Left renal pelvis (tissue), 4 donors: Measurements from ENCODE around the gene VPS36. TPM values are rescaled to one million over a fixed set of nuclear protein-coding genes. Genes with fewer than 3 reads are reported as not detected.
A peak's percentile ranks its signal among the peaks of the same experiment; 100 is the strongest.
"Not testable (repeated sequence)": the region's sequence is repeated elsewhere in the genome, so short reads cannot be mapped to it uniquely, and the experiment has no call there.

Source experiments
- DNase-seq, 4 donors: peaks; one replicate each; pipeline ENCODE4 v3.0.0-alpha.2; 2013; ENCODE audit warnings: low read depth in 4 of 4, low spot score in 3 of 4
- polyA plus RNA-seq, 4 donors: library from polyadenylated mRNA; unstranded; fragments of 120-200 nt; gene quantifications; one replicate each; pipeline ENCODE4 v1.2.1, GENCODE V29; 2013; ENCODE audit not compliant: insufficient read length in 4 of 4

Gene VPS36
- polyA plus RNA-seq, 4 donors: 42.0 to 63.5 (median 55.4) TPM

DNA sequence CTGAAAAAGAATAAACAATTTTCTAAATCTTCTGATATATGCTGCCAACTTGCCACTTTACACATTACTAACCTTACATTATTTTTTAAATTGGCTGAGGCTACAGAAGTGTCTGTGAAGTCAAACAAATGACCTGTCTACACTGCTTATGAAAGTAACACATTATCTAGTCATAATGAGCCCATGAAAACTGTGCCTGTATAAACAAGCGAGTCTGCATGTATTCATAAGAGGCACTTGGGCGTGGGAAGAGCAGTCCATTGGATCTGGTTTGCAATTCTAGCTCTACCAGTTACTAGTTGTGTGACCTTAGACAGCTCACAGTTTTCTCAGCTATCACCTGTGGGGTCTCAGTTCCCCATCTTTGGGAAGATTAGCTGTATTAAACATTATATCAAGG, 3.1 kb downstream of the VPS36 start:
- DNase-seq: no peak

DNA sequence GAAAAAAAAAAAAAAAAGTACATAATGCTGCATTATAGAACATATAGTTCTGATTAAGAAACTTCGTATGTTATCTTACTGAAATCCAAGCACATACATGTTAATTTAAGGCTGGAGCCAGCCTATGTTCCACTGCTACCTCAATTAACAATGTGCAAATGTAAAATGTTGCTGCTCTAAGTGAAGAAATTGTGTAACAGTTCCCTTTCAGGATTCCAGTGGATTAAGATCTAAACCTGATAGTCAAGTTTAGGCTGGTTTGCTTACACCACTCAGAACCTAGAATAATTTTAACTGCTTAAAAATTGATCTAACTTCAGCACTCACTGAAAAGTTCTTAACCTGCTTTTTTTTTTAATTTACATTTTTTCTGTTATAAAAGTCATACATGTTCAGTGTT, 4.2 kb downstream of the VPS36 start:
- DNase-seq: no peak

DNA sequence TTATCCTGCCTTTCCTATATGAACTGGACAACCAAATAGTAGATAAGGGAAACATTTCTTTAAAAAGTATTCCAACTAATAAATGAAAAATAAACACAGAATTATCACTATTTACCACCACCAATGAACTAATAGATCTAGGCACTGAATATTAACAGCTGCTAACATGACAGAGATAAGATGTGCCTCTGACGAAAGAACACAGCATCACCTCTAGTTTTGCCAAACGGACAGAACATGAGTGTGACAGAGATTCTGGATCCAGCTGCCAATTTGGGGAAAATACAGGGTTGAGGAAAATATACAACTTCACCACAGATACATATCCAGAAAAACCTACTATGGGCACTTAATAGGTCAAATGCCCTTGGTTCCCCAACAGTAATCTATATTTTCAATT, 18.0 kb downstream of the VPS36 start:
- no peak for DNase-seq

DNA sequence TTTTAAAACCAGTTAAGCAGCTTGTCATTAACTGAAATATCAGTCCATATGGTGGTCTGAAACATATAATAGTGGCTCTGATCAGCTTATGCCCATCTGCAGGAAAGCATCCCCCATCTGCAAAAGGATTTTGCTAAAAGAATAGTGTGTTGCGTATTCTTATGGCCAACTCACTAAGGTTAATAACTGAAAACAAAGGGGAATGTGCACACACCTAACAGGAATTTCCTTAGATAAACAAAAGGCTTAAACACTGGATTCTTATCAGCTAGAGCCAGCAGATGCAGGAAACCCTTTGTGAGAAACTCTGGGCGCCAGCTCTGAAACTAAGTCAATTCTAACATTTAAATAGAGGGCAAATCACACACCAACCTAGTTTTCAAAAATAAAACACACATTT, 22.1 kb downstream of the VPS36 start:
- DNase-seq: no peak

DNA sequence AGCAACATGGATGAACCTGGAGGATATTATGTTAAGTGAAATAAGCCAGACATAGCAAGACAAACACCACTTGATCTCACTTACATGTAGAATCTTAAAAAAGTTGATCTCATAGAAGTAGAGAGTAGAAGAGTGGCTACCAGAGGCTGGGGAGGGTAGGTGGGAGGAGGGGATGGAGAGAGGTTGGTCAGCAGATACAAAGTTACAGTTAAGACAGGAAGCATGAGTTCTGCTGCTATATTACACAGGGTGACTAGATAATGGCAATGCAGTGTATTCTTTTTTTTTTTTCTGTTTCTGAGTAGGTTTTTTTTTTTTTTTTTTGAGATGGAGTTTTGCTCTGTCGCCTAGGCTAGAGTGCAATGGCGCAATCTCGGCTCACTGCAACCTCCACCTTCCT, 29.2 kb downstream of the VPS36 start:
- DNase-seq: no peak

DNA sequence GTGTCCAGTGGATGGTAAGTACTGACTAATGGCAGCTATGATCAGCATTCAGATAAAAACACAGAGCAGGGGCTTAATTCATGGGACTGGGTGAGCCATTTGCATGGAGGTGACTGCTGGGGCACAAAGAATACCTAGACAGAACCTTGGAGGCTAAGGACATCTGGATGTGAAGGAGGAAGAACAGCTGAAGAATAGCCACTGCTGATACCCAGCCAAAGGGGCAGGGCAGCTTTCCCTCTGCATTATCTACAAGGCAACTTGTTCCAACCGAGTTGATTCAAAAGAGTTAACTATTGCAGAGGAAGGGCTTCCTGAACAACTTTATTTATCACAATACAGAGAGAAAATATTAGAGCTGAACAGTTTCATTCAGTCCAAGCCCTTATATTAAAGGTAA, 31.4 kb downstream of the VPS36 start:
- DNase-seq: no peak

DNA sequence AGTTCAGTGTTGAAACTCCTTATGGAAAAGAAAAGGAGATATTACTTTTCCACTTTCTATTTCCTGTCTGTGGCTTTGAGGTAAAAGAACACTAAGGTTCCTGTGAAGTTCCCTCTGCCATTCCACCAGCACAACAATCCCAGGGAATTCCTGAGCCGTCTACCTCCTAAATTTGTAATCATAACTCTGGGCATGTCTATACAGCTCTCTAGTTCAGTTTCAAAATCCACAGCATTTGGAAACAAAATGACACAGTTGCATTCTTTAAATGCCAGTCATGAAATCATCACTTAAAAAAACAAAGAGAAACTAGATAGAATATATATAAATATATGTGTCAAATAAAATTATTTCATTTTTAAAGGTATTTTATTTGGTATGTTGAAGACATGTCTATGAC, 35.5 kb downstream of the VPS36 start:
- DNase-seq: no peak

DNA sequence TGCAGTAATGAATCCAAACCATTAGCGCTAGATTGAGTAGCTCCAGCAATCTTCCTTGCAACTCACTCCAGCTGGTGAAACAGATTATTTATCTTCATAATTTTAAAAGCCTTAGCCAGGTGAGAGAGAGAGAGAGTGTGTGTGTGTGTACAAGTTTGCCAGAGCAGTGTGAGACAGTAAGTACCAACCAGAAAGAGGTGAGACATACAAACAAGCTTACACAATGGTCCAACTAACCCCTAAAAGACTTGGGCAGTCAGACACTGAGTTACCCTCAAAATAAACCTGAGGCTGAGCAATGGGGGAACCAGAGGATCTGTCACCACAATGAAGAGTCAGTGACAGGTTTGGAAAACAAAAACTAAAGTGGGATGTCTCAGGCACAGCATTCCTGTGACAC, 36.4 kb downstream of the VPS36 start:
- DNase-seq: no peak

DNA sequence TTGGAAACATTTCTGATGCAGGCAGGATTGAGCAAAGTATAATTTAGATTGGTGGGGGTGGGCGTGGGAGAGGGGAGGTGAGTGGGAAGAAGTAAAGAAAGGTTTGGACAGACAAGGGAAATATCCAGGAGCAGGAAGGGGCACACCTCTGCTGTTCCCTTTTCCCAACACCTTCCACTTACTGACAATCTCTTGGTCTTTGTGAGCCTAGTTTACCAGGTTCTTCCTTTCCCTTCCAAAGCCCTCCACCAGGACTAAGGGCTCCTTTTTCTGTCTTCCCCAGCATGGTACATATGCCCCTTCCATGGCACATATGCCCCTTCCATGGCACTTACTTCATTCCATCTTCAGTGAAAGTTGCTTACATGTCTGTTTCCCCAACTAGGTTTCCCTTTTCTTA, 38.3 kb downstream of the VPS36 start:
- no peak for DNase-seq

DNA sequence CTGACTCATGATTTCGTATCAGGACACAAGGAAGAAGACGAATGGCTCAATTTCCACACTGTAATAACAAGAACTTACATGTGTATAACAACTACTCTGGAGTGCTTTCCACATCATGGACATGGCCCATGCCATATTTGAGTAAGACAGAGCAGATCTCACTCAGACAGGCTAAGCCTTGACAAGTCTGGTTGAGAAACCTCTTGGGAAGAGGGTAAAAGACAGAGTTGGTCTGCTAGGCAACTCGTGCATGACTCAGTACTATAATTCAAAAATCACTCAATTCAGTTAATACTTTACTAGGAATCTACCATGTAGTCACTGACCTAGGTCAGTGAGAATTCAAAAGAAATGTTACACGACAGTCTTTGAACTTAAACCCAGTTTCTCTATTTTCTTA, 38.8 kb downstream of the VPS36 start:
- no peak for DNase-seq

DNA sequence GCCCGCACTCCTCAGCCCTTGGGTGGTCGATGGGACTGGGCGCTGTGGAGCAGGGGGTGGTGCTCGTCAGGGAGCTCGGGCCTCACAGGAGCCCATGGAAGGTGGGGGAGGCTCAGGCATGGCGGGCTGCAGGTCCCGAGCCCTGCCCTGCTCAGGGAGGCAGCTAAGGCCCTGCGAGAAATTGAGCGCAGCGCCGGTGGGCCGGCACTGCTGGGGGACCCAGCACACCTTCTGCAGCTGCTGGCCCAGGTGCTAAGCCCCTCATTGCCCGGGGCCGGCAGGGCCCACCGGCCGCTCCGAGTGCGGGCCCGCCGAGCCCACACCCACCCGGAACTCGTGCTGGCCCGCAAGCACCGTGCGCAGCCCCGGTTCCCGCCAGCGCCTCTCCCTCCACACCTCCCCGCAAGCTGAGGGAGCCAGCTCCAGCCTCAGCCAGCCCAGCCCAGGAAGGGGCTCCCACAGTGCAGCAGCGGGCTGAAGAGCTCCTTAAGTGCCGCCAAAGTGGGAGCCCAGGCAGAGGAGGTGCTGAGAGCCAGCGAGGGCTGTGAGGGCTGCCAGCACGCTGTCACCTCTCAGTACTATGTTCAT, 42.3 kb downstream of the VPS36 start:
- DNase-seq: not testable (repeated sequence)

DNA sequence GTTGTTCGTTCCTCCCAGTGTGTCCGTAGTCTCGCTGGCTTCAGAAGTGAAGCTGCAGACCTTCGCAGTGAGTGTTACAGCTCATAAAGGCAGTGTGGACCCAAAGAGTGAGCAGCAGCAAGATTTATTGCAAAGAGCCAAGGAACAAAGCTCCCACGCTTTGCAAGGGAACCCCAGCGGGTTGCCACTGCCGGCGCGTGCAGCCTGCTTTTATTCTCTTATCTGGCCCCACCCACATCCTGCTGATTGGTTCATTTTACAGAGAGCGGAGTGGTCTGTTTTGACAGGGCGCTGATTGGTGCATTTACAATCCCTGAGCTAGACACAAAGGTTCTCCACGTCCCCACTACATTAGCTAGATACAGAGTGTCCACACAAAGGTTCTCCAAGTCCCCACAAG, 43.0 kb downstream of the VPS36 start:
- DNase-seq: not testable (repeated sequence)

DNA sequence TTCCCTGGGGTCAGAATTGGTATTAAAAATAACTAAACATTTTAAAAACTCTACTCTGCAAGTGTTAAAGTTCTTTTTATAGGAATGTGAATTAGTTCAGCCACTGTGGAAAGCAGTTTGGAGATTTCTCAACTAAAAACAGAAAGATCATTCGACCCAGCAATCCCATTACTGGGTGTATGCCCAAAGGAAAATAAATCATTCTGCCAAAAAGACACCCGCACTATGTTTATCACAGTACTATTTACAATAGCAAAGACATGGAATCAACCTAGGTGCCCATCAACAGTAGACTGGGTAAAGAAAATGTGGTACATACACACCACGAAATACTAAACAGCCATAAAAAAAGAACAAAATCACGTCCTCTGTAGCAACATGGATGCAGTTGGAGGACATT, 43.8 kb downstream of the VPS36 start:
- no peak for DNase-seq

DNA sequence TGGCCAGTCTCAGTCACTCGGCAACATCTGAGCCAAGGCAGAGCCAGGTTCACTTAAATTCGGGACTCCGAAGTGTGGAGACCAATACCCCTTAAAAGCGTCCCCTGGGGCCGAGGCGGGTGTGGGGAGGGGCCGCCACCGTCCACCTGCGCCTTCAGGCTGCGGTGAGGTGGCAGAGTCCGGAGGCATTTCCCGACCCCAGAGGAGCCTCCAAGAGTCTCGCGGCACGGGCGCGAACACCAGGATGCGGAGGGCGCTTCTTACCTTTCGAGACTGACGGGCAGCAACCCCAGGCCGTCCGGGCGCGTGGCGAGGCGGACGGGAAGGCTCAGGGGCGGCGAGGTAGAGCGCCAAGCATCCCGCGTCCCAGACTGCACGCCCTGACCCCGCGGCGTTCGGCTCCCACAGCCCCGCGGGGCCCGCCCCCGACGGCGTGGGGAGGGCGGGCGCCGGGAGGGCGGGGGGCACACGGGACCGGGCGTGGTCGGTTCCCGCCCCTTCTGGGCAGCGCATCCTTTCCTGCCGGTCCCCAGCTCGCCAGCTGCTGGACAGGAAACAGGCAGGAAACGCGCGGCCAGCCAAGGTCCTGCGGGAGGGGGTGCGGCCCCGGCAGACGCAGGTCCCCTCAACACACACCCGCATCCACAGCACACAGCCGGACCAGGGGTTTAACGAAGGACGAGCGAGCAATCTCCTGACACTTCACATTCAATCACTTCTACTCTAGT, 44.5 kb downstream of the VPS36 start, which contains the start of gene THSD1:
TSS of gene THSD1 (minus strand) at position 406 of the 728 bp plus-strand sequence. CDS start 3,572 bp downstream, outside the sequence.
- peak in 1 of 4 donors; percentile 15 for DNase-seq

DNA sequence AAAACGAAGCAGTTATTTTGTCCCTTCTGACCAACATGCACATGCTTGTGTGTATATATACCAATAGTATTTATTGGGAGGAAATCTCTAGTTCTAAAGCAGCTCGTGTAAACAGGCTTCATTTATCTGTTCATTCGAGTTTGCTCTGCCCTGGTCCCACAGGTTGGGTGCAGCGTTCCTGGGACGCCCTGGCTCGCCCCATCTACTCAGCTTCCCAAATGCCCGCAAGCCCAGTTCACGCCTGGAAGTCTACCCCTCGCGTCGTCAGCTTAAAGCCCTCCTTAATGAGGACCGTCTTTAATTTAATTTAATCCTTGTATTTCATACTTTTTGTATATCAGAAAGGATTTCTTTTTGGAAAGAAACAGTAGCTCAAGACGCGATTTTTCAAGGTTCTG, 45.1 kb downstream of the VPS36 start:
- DNase-seq: no peak

DNA sequence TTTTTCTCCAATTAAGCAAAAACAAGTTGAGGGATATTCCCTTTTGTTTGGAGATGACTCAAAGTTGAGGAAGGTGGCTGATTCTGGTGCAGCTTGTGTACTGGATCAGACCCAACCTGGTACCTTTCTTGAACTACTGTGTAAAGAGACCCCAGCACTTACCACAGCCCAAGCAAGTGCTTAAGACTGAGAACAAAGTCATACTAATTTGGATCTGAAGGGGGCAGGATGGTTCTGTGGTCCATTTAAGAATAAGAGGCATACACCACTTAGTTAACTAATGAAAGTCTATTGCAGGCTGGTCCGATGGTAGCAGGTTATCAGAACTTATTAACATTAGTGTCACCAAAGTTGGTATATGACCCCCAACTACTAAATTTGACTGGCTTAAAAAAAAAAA, 50.7 kb downstream of the VPS36 start:
- DNase-seq: no peak

DNA sequence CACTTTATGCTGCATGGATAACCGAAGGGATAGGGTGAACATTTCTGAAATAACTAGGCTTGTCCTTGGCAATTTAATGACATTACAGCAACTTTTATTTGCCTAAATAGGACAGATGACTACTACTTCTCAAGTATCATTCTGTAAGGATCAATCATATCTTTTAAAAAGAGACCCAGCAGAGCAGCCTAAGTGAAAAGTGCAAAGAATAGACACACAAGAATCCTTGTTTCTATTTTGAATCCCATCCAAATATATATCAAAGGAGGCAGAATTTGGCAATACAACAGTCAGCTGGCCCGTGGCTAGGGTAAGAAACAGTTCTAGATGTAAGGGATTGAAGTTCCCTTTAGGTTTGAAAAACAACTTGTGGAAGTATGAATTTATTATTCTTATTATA, 51.4 kb downstream of the VPS36 start:
- no peak for DNase-seq

DNA sequence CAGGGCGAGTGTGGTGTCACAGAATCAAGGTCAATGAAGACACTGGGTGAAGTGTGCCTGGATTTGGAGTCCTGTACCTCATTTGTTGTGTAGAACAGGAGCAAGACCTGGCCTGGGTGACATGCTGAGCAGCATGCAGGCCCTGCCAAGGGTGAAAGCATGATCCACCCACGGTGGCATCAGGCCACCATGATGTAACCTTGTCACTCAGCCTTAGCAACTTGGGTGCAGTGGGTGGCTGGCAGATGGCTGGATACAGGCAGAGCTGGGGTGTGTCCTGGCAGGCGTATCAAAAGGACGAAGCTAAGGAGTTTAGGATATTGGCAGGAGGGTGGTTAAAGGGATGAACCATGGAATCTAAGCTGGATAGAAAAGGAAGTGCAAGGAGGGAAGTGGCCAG, 54.7 kb downstream of the VPS36 start:
- no peak for DNase-seq

DNA sequence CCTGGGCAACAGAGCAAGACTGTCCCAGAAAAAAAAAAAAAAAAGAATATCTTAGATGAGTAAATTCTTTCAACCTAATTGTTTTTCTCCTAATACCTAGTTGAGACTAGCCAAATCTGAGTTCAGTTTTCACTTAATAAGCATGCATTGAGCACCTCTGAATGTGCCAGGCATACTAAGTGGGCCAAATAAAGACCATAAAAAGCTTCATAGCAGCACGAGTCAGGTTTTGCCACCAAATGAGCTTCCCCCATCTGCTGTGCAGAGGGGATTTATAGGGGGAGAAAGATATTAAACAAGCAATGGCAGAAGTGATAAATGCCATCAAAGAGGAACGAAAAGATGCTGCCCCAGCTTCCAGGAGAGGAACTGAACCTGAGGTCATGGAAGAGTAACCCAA, 55.8 kb downstream of the VPS36 start:
- DNase-seq: no peak

DNA sequence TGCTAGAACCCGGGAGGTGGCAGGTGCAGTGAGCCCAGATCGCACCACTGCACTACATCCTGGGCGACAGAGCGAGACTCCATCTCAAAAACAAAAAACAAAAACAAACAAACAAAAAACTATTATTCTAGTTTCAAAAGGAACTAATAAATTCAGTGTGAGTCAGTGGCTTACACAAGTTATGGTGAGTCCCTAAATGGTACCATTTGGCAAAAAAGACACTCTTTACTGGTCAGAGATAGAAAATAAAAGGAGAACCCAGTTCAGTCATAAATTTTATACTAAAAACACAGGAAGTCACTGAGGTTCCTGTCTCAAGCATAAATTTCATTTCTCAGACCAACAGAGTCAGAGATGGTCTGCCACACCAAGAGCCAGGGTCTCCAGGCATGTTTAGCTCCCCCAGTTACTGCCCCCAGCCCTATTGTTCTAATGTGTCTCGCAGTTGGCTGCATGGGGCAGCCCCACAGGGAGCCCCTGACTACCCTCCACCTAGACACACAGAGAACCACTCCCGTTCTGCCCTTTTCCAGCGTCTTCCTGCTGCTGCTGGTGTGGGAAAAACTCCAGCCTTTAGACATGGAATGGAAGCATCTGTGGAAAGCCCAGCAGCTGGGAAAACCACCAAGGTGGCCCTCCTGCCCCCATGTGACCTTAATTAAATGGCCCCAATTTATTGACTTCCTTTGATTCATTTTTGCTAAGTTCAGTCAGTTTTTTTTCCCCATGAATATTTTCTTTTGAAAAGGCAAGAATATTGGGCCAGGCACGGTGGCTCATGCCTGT, 56.7 kb downstream of the VPS36 start:
- no peak for DNase-seq

DNA sequence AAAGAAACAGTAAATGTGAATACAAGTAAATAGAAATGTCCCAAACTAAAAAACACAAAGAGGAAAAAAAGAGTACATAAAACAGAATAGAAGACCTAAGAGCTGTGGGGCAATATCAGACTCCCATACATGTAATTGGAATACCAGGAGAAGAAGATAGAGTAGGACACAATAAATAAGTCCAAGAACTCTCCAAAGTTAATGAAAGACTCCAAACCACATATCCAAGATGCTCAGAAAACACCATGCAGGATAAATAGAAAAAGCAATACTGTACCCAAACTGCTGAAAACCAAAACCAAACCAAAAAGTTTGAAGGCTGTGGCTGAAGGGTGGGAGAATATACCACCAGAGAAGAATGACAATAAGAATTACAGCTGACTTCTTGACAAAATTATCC, 62.7 kb downstream of the VPS36 start:
- DNase-seq: no peak

DNA sequence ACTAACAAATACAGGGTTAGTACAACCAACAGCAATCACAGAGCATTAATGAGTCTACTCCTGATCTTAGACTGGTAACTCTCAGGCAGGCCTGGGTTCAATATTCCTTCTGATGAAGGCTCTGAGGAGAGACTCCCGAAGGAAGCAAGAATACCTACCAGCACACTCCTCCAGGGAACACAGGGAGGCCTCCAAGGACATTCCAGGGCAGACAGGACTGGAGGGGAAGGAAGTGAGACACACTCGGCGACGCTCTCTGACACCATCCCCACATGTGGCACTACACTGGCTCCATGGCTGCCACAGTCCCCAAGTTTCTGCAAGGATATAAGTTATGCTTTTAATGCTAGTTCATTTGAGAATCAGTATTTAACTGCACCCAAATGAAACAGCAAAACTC, 64.6 kb downstream of the VPS36 start:
- DNase-seq: no peak
